DND-41 (cell line): ENCODE data around the gene MEMO1.
"Not testable (repeated sequence)": the region's sequence is repeated elsewhere in the genome, so short reads cannot be mapped to it uniquely, and the experiment has no call there.

Experiments
- ATAC-seq: fragments of 200-7000 bp; cut with Tn5 transposase; 3 replicates; pipeline ENCODE4 v1.9.1; 2021; ENCODE audit warnings: low read depth; ENCODE audit not compliant: insufficient read depth
- DNase-seq: peaks from one replicate; pipeline ENCODE4 v3.0.0-alpha.2; 2020
- H2AFZ ChIP-seq: 2 replicates; pipeline ENCODE4 v1.6.0; 2012; ENCODE audit warnings: low read depth, low read length
- H3K27ac ChIP-seq: 2 replicates; pipeline ENCODE4 v1.5.1; 2012; ENCODE audit warnings: low read length, inconsistent platforms
- H3K27me3 ChIP-seq: fragments of 200-600 bp; sonication (generic); 2 replicates; pipeline ENCODE4 v1.6.0; 2012; ENCODE audit warnings: low read length, mild to moderate bottlenecking, inconsistent platforms; ENCODE audit not compliant: insufficient read depth, poor library complexity
- H3K36me3 ChIP-seq: 2 replicates; pipeline ENCODE4 v1.5.1; 2012; ENCODE audit warnings: low read length, inconsistent platforms; ENCODE audit not compliant: insufficient read depth
- H3K4me1 ChIP-seq: 2 replicates; pipeline ENCODE4 v1.5.1; 2012; ENCODE audit warnings: mild to moderate bottlenecking, low read length; ENCODE audit not compliant: insufficient read depth
- H3K4me2 ChIP-seq: 2 replicates; pipeline ENCODE4 v1.6.0; 2012; ENCODE audit warnings: mild to moderate bottlenecking, moderate library complexity, low read length, inconsistent platforms; ENCODE audit not compliant: insufficient read depth
- H3K4me3 ChIP-seq, 2 experiments: fragments of 200-600 bp in 1 of 2; shearing (Covaris generic) in 1 of 2; 2 replicates each; pipeline ENCODE4 v1.5.1; 2012 to 2016; ENCODE audit warnings: inconsistent platforms in 2 of 2, low read length in 2 of 2, mild to moderate bottlenecking in 2 of 2, low read depth in 1 of 2, moderate library complexity in 1 of 2
- H3K79me2 ChIP-seq: 2 replicates; pipeline ENCODE4 v1.6.0; 2012; ENCODE audit warnings: low read length, inconsistent platforms; ENCODE audit not compliant: insufficient read depth
- H3K9ac ChIP-seq: 2 replicates; pipeline ENCODE4 v1.6.0; 2012; ENCODE audit warnings: low read depth, mild to moderate bottlenecking, inconsistent platforms, low read length, moderate library complexity
- H3K9me3 ChIP-seq: 2 replicates; pipeline ENCODE4 v1.5.1; 2012; ENCODE audit warnings: low read length, moderate library complexity, mild to moderate bottlenecking, inconsistent platforms; ENCODE audit not compliant: insufficient read depth, severe bottlenecking
- H4K20me1 ChIP-seq: 2 replicates; pipeline ENCODE4 v1.6.0; 2012; ENCODE audit warnings: low read length; ENCODE audit not compliant: insufficient read depth
- CTCF ChIP-seq: IDR thresholded peaks from 2 replicates; pipeline ENCODE4 v1.5.1; 2012; ENCODE audit warnings: borderline replicate concordance, low read length, moderate library complexity, mild to moderate bottlenecking; ENCODE audit not compliant: poor library complexity, severe bottlenecking; ENCODE audit errors: extremely low read depth
- EZH2 ChIP-seq: IDR thresholded peaks from 3 replicates; pipeline ENCODE4 v1.6.1; 2012; ENCODE audit warnings: borderline replicate concordance, low read depth, mild to moderate bottlenecking, moderate library complexity, low read length, inconsistent platforms; ENCODE audit not compliant: severe bottlenecking

Gene MEMO1

GRCh38 chr2:31903109-31903780 lies 107.6 kb downstream of the MEMO1 start:
- no peak overlapping the region for H3K4me2 ChIP-seq
- no peak overlapping the region for H2AFZ ChIP-seq
- TF ChIP-seq CTCF (no peak), EZH2 (no peak)
- no peak overlapping the region for H3K9ac ChIP-seq
- H4K20me1 ChIP-seq: no peaks in the 10 kb centered on the region
- H3K79me2 ChIP-seq: no peaks in the 10 kb centered on the region
- ATAC-seq: no peak
- DNase-seq: no peak
- H3K9me3 ChIP-seq: no peaks in the 10 kb centered on the region
- H3K4me3 ChIP-seq: no peak overlapping the region
- no peaks in the 10 kb centered on the region for H3K4me1 ChIP-seq
- no peak overlapping the region for H3K27ac ChIP-seq
- peaks cover 29% of the 10 kb centered on the region for H3K36me3 ChIP-seq
- H3K27me3 ChIP-seq: no peaks in the 10 kb centered on the region

- no peak overlapping the region for H2AFZ ChIP-seq
- peaks cover 26% of the 10 kb centered on the region for H3K36me3 ChIP-seq
- no peaks in the 10 kb centered on the region for H3K79me2 ChIP-seq
- H3K9ac ChIP-seq: no peak overlapping the region
- no peak overlapping the region for H3K4me3 ChIP-seq
- H4K20me1 ChIP-seq: no peaks in the 10 kb centered on the region
- no peak overlapping the region for H3K4me2 ChIP-seq
- no peaks in the 10 kb centered on the region for H3K27me3 ChIP-seq
- no peak for DNase-seq
- H3K27ac ChIP-seq: no peak overlapping the region
- no peak for ATAC-seq
- H3K4me1 ChIP-seq: no peaks in the 10 kb centered on the region
- no peak for TF ChIP-seq EZH2
- TF ChIP-seq CTCF: no peak
- H3K9me3 ChIP-seq: no peaks in the 10 kb centered on the region
These were observed 108.9 kb downstream of the MEMO1 start for GRCh38 chr2:31901900-31902299.

GRCh38 chr2:31900156-31900555 lies 110.7 kb downstream of the MEMO1 start:
- DNase-seq, H3K27me3 ChIP-seq, H4K20me1 ChIP-seq, H2AFZ ChIP-seq, H3K9ac ChIP-seq, H3K4me2 ChIP-seq, H3K4me1 ChIP-seq, H3K27ac ChIP-seq, H3K9me3 ChIP-seq, H3K79me2 ChIP-seq, H3K4me3 ChIP-seq, ATAC-seq: not testable (repeated sequence)
- H3K36me3 ChIP-seq: peaks cover 26% of the 10 kb centered on the region

GRCh38 chr2:31898346-31898745 lies 112.5 kb downstream of the MEMO1 start:
- not testable (repeated sequence) for H3K79me2 ChIP-seq, H3K27ac ChIP-seq, H3K9me3 ChIP-seq, ATAC-seq, H3K4me1 ChIP-seq, H3K4me2 ChIP-seq, H4K20me1 ChIP-seq, H2AFZ ChIP-seq, H3K9ac ChIP-seq, H3K27me3 ChIP-seq, H3K4me3 ChIP-seq, DNase-seq
- H3K36me3 ChIP-seq: peaks cover 26% of the 10 kb centered on the region

GRCh38 chr2:31897340-31897739 lies 113.5 kb downstream of the MEMO1 start:
- not testable (repeated sequence) for ATAC-seq, H3K9ac ChIP-seq, H3K4me1 ChIP-seq, H4K20me1 ChIP-seq, DNase-seq, H3K9me3 ChIP-seq, H3K4me3 ChIP-seq, H2AFZ ChIP-seq, H3K27me3 ChIP-seq, H3K79me2 ChIP-seq, H3K4me2 ChIP-seq, H3K27ac ChIP-seq
- H3K36me3 ChIP-seq: peaks cover 26% of the 10 kb centered on the region
